Measurements from ENCODE around the gene AKR1D1.

DNA sequence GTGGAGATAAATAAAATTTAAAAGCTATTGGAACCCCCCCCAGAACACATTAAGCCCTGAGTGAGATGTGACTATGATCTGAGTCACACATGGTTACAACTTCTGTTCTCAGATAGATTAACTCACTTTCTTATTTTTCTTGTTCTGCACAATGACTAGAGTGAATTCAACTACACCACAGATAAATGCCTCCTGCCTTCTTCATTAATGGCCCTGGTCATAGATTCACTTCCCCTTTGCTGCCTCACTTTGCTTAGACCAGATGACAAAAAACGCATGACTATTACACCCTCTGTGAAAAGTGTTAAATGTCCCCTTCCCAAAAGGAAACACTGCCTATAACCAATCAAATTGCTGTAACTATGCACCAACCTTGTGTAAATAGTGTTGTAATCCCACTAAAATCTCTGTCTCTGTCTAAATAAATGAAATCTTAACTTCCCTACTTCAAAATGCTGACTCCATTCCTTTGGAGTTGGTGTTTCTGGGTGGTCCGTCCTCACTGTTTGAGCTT is 49.4 kb downstream of the AKR1D1 start:
- TF ChIP-seq, protein P1, sequence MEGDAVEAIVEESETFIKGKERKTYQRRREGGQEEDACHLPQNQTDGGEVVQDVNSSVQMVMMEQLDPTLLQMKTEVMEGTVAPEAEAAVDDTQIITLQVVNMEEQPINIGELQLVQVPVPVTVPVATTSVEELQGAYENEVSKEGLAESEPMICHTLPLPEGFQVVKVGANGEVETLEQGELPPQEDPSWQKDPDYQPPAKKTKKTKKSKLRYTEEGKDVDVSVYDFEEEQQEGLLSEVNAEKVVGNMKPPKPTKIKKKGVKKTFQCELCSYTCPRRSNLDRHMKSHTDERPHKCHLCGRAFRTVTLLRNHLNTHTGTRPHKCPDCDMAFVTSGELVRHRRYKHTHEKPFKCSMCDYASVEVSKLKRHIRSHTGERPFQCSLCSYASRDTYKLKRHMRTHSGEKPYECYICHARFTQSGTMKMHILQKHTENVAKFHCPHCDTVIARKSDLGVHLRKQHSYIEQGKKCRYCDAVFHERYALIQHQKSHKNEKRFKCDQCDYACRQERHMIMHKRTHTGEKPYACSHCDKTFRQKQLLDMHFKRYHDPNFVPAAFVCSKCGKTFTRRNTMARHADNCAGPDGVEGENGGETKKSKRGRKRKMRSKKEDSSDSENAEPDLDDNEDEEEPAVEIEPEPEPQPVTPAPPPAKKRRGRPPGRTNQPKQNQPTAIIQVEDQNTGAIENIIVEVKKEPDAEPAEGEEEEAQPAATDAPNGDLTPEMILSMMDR (IDR thresholded peaks at IDR 0.05), result no peak
- no peak for TF ChIP-seq EZH2 (IDR thresholded peaks at IDR 0.05)

All from neural progenitor cell (in vitro differentiated cells).